Stomach (tissue), 4 donors: Measurements from ENCODE around the gene AQP12B.

Source experiments
- EP300 ChIP-seq: sonication (generic); formaldehyde crosslinking; IDR thresholded peaks from one replicate; pipeline ENCODE4 v1.6.1; 2017; ENCODE audit warnings: antibody characterized with exemption
- POLR2A ChIP-seq, 4 donors: fragments of 450-650 bp; IDR thresholded peaks; one replicate each; pipeline ENCODE4 v1.6.1; 2016; ENCODE audit warnings: antibody characterized with exemption in 4 of 4, control low read depth in 2 of 4, mild to moderate bottlenecking in 1 of 4, moderate library complexity in 1 of 4
- TF ChIP-seq, protein P1 (sequence below), 7 experiments: fragments of 450-650 bp in 4 of 7; fragments of 200-600 bp in 3 of 7; sonication (generic) in 3 of 7; IDR thresholded peaks; one replicate each; pipeline ENCODE4 v1.5.1; 2016 to 2019; ENCODE audit warnings: antibody characterized with exemption in 7 of 7, control low read depth in 2 of 7, mild to moderate bottlenecking in 1 of 7

DNA sequence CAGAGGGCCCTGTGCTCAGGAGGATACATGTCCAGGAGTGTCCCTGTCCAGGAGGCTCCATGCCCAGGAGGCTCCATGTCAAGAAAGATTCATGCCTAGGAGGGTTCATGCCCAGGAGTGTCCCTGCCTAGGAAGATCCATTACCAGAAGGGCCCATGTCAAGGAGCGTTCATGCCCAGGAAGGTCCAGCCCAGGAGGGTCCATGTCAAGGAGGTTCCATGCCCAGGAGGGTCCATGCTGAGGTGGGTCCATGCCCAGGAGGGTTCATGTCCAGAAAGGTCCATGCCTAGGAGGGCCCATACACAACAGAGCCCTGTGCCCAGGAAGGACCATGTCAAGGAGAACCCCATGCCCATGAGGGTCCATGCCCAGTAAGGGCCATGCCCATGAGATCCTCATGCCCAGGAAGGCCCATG is 50.4 kb downstream of the AQP12B start:
- TF ChIP-seq, protein P1, sequence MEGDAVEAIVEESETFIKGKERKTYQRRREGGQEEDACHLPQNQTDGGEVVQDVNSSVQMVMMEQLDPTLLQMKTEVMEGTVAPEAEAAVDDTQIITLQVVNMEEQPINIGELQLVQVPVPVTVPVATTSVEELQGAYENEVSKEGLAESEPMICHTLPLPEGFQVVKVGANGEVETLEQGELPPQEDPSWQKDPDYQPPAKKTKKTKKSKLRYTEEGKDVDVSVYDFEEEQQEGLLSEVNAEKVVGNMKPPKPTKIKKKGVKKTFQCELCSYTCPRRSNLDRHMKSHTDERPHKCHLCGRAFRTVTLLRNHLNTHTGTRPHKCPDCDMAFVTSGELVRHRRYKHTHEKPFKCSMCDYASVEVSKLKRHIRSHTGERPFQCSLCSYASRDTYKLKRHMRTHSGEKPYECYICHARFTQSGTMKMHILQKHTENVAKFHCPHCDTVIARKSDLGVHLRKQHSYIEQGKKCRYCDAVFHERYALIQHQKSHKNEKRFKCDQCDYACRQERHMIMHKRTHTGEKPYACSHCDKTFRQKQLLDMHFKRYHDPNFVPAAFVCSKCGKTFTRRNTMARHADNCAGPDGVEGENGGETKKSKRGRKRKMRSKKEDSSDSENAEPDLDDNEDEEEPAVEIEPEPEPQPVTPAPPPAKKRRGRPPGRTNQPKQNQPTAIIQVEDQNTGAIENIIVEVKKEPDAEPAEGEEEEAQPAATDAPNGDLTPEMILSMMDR (IDR thresholded peaks at IDR 0.05): no peak
- TF ChIP-seq POLR2A (IDR thresholded peaks at IDR 0.05) (no peak), EP300 (no peak)
